ENCODE measurements around the gene F2.

F2 gene

DNA sequence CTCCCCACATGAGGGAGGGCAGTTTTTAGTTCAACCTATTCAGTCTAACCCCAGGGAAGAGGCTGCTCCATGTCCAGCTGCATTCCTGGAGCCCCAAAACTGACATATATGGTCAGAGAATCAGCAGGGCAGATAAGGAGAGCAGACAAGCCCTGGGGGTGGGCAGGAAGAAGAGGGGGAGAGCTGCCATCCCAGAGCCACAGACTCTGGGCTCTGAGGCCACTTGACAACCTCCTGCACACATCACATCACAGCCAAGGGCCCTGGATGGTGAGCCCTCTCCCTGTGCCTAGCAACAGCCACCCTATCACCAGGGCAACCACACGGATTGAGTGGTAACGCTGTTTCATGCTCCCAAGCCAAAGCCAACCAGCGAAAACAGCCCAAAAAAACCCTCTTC, 21.7 kb upstream of the F2 start:
- TF ChIP-seq MYC (IDR thresholded peaks at IDR 0.05; ENCODE audit: low read depth, low read length) = no peak
- TF ChIP-seq POLR2A (IDR thresholded peaks at IDR 0.05; ENCODE audit: extremely low read depth, insufficient read length) = no peak
- TF ChIP-seq, protein P1, sequence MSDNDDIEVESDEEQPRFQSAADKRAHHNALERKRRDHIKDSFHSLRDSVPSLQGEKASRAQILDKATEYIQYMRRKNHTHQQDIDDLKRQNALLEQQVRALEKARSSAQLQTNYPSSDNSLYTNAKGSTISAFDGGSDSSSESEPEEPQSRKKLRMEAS (IDR thresholded peaks at IDR 0.05; ENCODE audit: low read depth, low read length) = no peak
- TF ChIP-seq CTCF (IDR thresholded peaks at IDR 0.05; ENCODE audit: low read depth, low read length) = no peak
- DNase-seq (ENCODE audit: low read depth) = no peak
- H3K4me3 ChIP-seq (ENCODE audit: low read depth, low read length) = no peak overlapping the region

GRCh38 chr11:46697723-46698122, 21.3 kb upstream of the F2 start:
- no peak for DNase-seq (ENCODE audit: low read depth)
- TF ChIP-seq MYC (IDR thresholded peaks at IDR 0.05; ENCODE audit: low read depth, low read length) (no peak), CTCF (IDR thresholded peaks at IDR 0.05; ENCODE audit: low read depth, low read length) (no peak), POLR2A (IDR thresholded peaks at IDR 0.05; ENCODE audit: extremely low read depth, insufficient read length) (no peak)
- TF ChIP-seq, protein P1 (IDR thresholded peaks at IDR 0.05; ENCODE audit: low read depth, low read length) = no peak

DNA sequence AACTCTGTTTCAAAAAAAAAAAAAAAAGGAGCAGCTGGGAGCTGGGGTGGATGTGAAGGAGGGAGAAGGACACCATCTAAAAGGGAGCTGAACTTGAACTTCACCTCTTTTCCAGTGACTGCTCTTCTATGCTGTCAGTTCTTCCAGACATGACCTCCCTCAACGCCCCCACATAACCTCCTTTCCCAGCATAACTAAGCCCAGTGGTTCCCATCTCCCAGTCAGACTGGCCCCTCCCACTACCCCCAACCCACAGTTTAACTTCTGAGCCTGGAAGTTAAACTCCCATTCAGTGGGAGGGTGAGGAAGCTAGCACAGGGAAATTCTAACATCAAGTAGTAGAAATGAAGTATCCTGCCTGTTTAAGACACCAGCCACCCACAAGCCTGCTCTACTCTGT, 20.4 kb upstream of the F2 start:
- peak overlapping the region; percentile 44 for H3K4me3 ChIP-seq (ENCODE audit: low read depth, low read length)
- peak; percentile 20 for DNase-seq (ENCODE audit: low read depth)
- no peak for TF ChIP-seq POLR2A (IDR thresholded peaks at IDR 0.05; ENCODE audit: extremely low read depth, insufficient read length)
- TF ChIP-seq MYC (IDR thresholded peaks at IDR 0.05; ENCODE audit: low read depth, low read length) = no peak
- no peak for TF ChIP-seq CTCF (IDR thresholded peaks at IDR 0.05; ENCODE audit: low read depth, low read length)
- TF ChIP-seq, protein P1 (IDR thresholded peaks at IDR 0.05; ENCODE audit: low read depth, low read length) = no peak

More at GRCh38 chr11:46697723-46698122, 21.3 kb upstream of the F2 start:
- no peak overlapping the region for H3K4me3 ChIP-seq (ENCODE audit: low read depth, low read length)

DNA sequence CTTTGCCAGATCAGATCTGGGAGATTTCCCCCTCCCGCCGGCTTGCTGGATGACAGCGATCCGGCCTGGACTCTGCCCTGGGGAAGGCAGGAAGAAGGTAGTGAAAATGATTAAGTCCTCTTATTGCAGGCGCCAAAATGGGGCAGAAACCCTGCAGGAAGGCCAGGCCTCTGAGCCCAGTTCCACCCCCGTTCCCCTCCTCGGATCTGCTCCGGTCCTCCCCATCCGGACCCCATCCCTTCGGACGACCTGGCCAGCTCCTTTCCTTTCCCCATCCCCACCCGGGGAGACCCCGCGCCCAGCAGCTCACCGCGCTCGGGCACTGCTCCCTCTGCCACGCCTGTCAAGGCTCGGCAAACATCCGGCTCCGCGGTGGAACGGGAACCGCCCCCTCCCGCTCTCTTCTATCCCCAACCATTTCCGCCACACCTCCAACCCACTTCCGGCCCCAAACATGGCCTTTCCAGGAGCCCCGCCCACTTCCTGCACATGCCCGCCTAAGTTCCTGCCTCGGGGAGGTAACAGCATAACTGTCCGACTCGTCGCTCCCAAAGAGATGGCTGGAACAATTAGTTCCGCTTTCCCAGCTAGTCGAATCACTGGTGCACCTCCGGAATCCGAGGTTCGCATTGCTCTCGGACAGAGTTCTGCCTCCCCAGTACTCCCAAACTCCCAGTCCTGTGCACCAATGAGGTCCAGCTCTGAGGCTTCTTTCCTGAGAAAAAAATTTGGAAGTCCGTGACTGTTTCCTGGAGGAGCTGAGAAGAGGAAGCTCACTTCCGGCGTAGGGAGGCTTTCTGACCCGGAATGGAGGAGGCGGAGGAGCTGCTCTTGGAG, 18.6 kb upstream of the F2 start, which contains the start of the genes ARHGAP1 and ZNF408:
TSS of gene ARHGAP1 (minus strand) at position 379 of the 837 bp plus-strand sequence. CDS start 4,512 bp downstream, outside the sequence.
TSS of gene ZNF408 (plus strand) at position 791 of the 837 bp plus-strand sequence. CDS start at position 808, 17 bp downstream.
- DNase-seq (ENCODE audit: low read depth) = peak; percentile 99
- TF ChIP-seq MYC (IDR thresholded peaks at IDR 0.05; ENCODE audit: low read depth, low read length) (peak; percentile 90), POLR2A (IDR thresholded peaks at IDR 0.05; ENCODE audit: extremely low read depth, insufficient read length) (peak; percentile 67), CTCF (IDR thresholded peaks at IDR 0.05; ENCODE audit: low read depth, low read length) (no peak)
- TF ChIP-seq, protein P1 (IDR thresholded peaks at IDR 0.05; ENCODE audit: low read depth, low read length) = peak; percentile 87
- H3K4me3 ChIP-seq (ENCODE audit: low read depth, low read length) = peak within 1 kb of the TSS; percentile 100

DNA sequence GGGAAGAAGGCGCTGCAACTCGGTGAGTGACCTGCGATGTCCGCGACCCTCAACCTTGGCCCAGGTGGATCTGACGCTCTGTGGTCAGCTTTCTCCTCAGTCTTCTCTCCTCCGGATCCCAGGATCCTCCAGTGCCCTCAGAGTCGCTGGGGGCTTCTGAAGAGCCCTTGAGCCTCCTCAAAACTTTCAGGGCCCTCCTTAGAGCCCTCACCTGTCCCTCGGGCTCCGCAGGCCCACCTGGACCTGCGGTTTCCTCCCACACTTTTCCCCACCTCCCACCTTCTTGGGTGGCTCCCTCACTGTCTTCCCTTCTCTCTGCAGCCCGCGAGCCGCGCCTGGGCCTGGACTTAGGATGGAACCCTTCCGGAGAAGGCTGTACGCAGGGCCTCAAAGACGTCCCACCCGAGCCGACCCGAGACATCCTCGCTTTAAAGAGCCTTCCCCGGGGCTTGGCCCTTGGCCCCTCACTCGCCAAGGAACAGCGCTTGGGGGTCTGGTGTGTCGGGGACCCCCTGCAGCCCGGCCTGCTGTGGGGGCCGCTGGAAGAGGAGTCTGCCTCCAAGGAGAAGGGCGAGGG, 17.8 kb upstream of the F2 start:
- peak overlapping the region; percentile 100 for H3K4me3 ChIP-seq (ENCODE audit: low read depth, low read length)
- TF ChIP-seq POLR2A (IDR thresholded peaks at IDR 0.05; ENCODE audit: extremely low read depth, insufficient read length) (peak; percentile 13), MYC (IDR thresholded peaks at IDR 0.05; ENCODE audit: low read depth, low read length) (no peak), CTCF (IDR thresholded peaks at IDR 0.05; ENCODE audit: low read depth, low read length) (no peak)
- TF ChIP-seq, protein P1 (IDR thresholded peaks at IDR 0.05; ENCODE audit: low read depth, low read length) = no peak
- peak; percentile 18 for DNase-seq (ENCODE audit: low read depth)
